Ascending aorta (tissue), 2 donors: ENCODE results near the gene RNF41. TPM values are rescaled to one million over a fixed set of nuclear protein-coding genes. Genes with fewer than 3 reads are reported as not detected.

Source experiments
- DNase-seq, 2 donors: peaks; one replicate each; pipeline ENCODE4 v3.0.0-alpha.2; 2019; ENCODE audit warnings: low spot score in 2 of 2
- H3K27ac ChIP-seq, 2 donors: fragments of 200-600 bp; sonication (generic); one replicate each; pipeline ENCODE4 v1.5.1; 2016 to 2017; ENCODE audit warnings: mild to moderate bottlenecking in 1 of 2
- H3K27me3 ChIP-seq: fragments of 200-600 bp; sonication (generic); one replicate; pipeline ENCODE4 v1.5.1; 2017
- H3K36me3 ChIP-seq, 2 donors: fragments of 200-600 bp; sonication (generic); one replicate each; pipeline ENCODE4 v1.5.1; 2016
- H3K4me1 ChIP-seq, 2 donors: fragments of 200-600 bp; sonication (generic); one replicate each; pipeline ENCODE4 v1.5.1; 2016 to 2017; ENCODE audit warnings: mild to moderate bottlenecking in 1 of 2
- H3K4me3 ChIP-seq, 2 donors: fragments of 200-600 bp; sonication (generic); one replicate each; pipeline ENCODE4 v1.5.1; 2016 to 2017; ENCODE audit warnings: mild to moderate bottlenecking in 1 of 2
- H3K9me3 ChIP-seq, 2 donors: fragments of 200-600 bp; sonication (generic); one replicate each; pipeline ENCODE4 v1.5.1; 2016
- intact Hi-C: fragments of 100-400 bp; cut with DNase I; formaldehyde crosslinking; loops from one replicate; pipeline ENCODE4 v1.15.1; 2023
- total RNA-seq: library from RNA; depleted of rRNA; stranded (reverse); fragments of >200 nt; gene quantifications from one replicate; pipeline ENCODE4 v1.1.0, GENCODE V29; 2016
- TF ChIP-seq, protein P1 (sequence below), 3 experiments: fragments of 200-600 bp in 2 of 3; fragments of 450-650 bp in 1 of 3; sonication (generic) in 2 of 3; IDR thresholded peaks; one replicate each; pipeline ENCODE4 v1.5.1; 2016 to 2019; ENCODE audit warnings: antibody characterized with exemption in 3 of 3, mild to moderate bottlenecking in 1 of 3, moderate library complexity in 1 of 3

Gene RNF41
- total RNA-seq, 1 donor from 2014 or later, result 50.3 TPM

DNA sequence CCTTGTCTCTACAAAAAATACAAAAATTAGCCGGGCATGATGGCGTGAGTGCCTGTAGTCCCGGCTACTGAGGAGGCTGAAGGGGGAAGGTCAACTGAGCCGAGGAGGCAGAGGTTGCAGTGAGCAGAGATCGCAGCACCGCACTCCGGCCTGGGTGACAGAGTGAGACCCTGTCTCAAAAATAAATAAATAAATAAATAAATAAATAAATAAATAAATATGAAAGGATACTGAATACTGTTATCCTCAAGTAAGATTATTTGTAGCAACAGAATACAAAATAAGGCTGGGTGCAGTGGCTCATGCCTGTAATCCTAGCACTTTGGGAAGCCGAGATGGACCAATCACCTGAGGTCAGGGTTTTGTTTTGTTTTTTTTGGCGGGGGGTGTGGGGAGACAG, 1.9 kb downstream of the RNF41 start:
- DNase-seq, result no peak
- Histone ChIP-seq H3K27me3 (no peaks in the 10 kb centered on the region), H3K4me3 (peak overlapping the region in 1 of 2 donors; percentile 70), H3K9me3 (no peaks in the 10 kb centered on the region), H3K27ac (peak overlapping the region; percentile 98 to 100), H3K4me1 (peaks cover 17 to 42% of the 10 kb centered on the region in 2 donors), H3K36me3 (peaks cover 18 to 25% of the 10 kb centered on the region in 2 donors)
- intact Hi-C loops, result loop anchor here (2.0 kb wide), 1 partner anchor 13 kb away; no protein-coding TSS in a partner anchor
- TF ChIP-seq, protein P1, sequence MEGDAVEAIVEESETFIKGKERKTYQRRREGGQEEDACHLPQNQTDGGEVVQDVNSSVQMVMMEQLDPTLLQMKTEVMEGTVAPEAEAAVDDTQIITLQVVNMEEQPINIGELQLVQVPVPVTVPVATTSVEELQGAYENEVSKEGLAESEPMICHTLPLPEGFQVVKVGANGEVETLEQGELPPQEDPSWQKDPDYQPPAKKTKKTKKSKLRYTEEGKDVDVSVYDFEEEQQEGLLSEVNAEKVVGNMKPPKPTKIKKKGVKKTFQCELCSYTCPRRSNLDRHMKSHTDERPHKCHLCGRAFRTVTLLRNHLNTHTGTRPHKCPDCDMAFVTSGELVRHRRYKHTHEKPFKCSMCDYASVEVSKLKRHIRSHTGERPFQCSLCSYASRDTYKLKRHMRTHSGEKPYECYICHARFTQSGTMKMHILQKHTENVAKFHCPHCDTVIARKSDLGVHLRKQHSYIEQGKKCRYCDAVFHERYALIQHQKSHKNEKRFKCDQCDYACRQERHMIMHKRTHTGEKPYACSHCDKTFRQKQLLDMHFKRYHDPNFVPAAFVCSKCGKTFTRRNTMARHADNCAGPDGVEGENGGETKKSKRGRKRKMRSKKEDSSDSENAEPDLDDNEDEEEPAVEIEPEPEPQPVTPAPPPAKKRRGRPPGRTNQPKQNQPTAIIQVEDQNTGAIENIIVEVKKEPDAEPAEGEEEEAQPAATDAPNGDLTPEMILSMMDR (IDR thresholded peaks at IDR 0.05), result no peak

DNA sequence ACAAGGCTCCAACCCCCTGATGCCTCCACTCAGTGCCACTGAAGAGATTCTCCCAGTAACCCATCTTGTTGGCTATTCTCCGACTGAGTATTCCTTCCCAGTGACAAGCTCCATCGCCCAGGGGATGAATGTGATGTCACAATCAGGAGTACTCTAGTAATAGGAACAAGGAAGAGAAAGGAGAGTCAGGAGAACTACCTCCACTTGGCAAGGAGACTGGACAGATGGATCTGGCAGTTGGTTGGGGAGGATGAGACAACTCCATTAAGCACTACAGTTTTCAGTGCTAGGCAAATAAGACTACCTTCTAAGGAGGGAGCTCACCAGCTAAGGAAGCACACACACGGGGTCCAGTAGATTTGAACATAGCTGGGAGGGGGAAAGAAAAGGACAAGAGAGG, 5.3 kb downstream of the RNF41 start:
- Histone ChIP-seq H3K9me3 (no peaks in the 10 kb centered on the region), H3K4me3 (no peak overlapping the region), H3K27ac (no peak overlapping the region), H3K27me3 (no peaks in the 10 kb centered on the region), H3K4me1 (peaks cover 15 to 20% of the 10 kb centered on the region in 2 donors), H3K36me3 (peaks cover 52 to 59% of the 10 kb centered on the region in 2 donors)
- TF ChIP-seq, protein P1 (IDR thresholded peaks at IDR 0.05), result no peak
- DNase-seq, result no peak
- intact Hi-C loops, result no loop called here

DNA sequence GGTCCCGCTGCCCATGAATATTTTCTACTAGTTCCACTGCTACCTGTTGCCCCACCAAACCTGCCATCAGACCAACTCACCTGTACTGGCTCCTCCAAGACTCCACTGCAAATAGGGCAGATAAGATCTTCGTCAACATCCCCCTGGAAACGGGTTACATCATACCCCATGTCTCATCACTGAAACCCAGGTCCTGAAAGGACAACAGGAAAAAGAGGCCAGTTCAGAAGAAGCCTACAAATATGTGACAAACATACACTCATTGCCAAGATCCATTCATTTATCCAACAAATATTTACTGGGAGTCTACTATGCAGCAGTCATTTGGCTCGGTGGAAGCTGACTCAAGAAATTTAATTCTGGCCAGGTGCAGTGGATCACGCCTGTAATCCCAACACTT, 7.8 kb downstream of the RNF41 start:
- TF ChIP-seq, protein P1 (IDR thresholded peaks at IDR 0.05), result no peak
- Histone ChIP-seq H3K27me3 (no peaks in the 10 kb centered on the region), H3K4me3 (no peak overlapping the region), H3K9me3 (no peaks in the 10 kb centered on the region), H3K36me3 (peaks cover 76 to 79% of the 10 kb centered on the region in 2 donors), H3K27ac (no peak overlapping the region), H3K4me1 (peaks cover 0 to 4% of the 10 kb centered on the region in 2 donors)
- intact Hi-C loops, result no loop called here
- no peak for DNase-seq

DNA sequence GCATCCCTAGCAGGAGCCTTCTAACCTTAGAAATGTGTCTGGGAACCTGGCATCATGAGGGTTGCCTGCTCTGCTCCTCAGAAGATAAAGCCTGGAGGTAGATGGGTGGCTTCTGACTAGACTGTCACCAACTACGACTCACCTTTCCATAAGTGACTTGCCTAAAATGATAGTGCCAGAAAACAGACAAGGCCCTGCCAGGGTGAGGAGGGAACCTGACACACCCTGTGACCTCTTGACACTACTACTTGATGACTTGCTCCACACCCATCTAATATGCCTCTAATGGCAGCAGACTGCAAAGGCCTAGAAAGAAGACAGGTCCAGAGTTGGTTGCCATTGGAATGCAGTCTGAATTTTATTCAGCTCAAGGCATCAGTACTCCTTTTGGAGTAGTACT, 9.4 kb downstream of the RNF41 start:
- TF ChIP-seq, protein P1 (IDR thresholded peaks at IDR 0.05), result no peak
- no peak for DNase-seq
- H3K36me3 ChIP-seq, result peaks cover 91 to 93% of the 10 kb centered on the region in 2 donors
- no peak overlapping the region for H3K4me3 ChIP-seq
- H3K27me3 ChIP-seq, result no peaks in the 10 kb centered on the region
- no peak overlapping the region for H3K27ac ChIP-seq
- no peaks in the 10 kb centered on the region for H3K4me1 ChIP-seq
- intact Hi-C loops, result no loop called here
- H3K9me3 ChIP-seq, result no peaks in the 10 kb centered on the region

DNA sequence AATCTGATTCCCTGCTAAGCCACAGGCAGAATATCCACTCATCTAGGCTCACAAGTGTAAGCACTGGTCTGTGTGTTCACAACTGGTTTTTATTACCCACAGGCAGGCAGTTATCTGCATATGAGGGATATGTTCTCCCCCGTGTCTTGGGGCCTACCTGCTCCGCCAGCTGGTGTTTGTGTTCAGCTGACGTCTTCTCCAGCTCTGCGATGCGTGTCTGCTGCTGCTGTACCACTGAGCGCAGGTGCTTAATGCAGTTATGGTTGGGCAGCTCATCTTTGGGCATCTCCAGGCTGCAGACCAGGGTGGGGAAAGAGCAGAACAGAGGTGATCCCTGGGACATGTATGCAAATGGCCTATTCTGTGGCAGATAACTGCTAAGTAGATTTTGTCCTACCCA, 13.7 kb downstream of the RNF41 start:
- TF ChIP-seq, protein P1 (IDR thresholded peaks at IDR 0.05), result no peak
- Histone ChIP-seq H3K4me3 (no peak overlapping the region), H3K9me3 (no peaks in the 10 kb centered on the region), H3K27ac (no peak overlapping the region), H3K4me1 (no peaks in the 10 kb centered on the region), H3K36me3 (peaks cover 74 to 87% of the 10 kb centered on the region in 2 donors), H3K27me3 (no peaks in the 10 kb centered on the region)
- no peak for DNase-seq
- intact Hi-C loops, result no loop called here
